Endothelial cell (in vitro differentiated cells): ENCODE measurements around the gene PSMB5. TPM values are rescaled to one million over a fixed set of nuclear protein-coding genes. Genes with fewer than 3 reads are reported as not detected.

Experiments used
- DNase-seq: peaks from one replicate; pipeline ENCODE4 v3.0.0; 2021; ENCODE audit warnings: low spot score
- H3K27ac Mint-ChIP-seq: one replicate; pipeline ENCODE4 v1.8.0; 2021; ENCODE audit warnings: mixed read lengths, inconsistent platforms; ENCODE audit not compliant: unreplicated experiment
- H3K27me3 Mint-ChIP-seq: one replicate; pipeline ENCODE4 v1.8.0; 2021; ENCODE audit warnings: mild to moderate bottlenecking, moderate library complexity, mixed read lengths, inconsistent platforms; ENCODE audit not compliant: unreplicated experiment
- H3K36me3 Mint-ChIP-seq: one replicate; pipeline ENCODE4 v1.8.0; 2021; ENCODE audit warnings: mild to moderate bottlenecking, low read depth, mixed read lengths, inconsistent platforms; ENCODE audit not compliant: unreplicated experiment
- H3K4me1 Mint-ChIP-seq: one replicate; pipeline ENCODE4 v1.8.0; 2021; ENCODE audit warnings: mild to moderate bottlenecking, mixed read lengths, inconsistent platforms; ENCODE audit not compliant: unreplicated experiment
- H3K4me3 Mint-ChIP-seq: one replicate; pipeline ENCODE4 v1.8.0; 2021; ENCODE audit warnings: mild to moderate bottlenecking, mixed read lengths, inconsistent platforms; ENCODE audit not compliant: unreplicated experiment
- H3K9me3 Mint-ChIP-seq: one replicate; pipeline ENCODE4 v1.8.0; 2021; ENCODE audit warnings: mixed read lengths, inconsistent platforms; ENCODE audit not compliant: unreplicated experiment
- CTCF ChIP-seq: fragments of 200-600 bp; sonication (generic); IDR thresholded peaks from one replicate; pipeline ENCODE4 v1.5.0; 2021; ENCODE audit warnings: antibody characterized with exemption; ENCODE audit not compliant: unreplicated experiment
- total RNA-seq: library from RNA; stranded (reverse); fragmentation: NEBNext Ultra II Directional; extraction: Animal tissue kit (Norgen Biotek cat#: 25700); gene quantifications from one replicate; pipeline ENCODE4 v1.2.1, GENCODE V29; 2021; ENCODE audit not compliant: unreplicated experiment

Gene PSMB5
- total RNA-seq, 1 donor from 2014 or later, result 177 TPM

- no peak for DNase-seq
Measured at GRCh38 chr14:23043754-23044153, 9.1 kb upstream of the PSMB5 start.

GRCh38 chr14:23043145-23043544 is 8.4 kb upstream of the PSMB5 start:
- Mint-ChIP-seq H3K27me3 (peaks cover 12% of the 10 kb centered on the region), H3K4me1 (peaks cover 42% of the 10 kb centered on the region), H3K36me3 (peaks cover 9% of the 10 kb centered on the region), H3K4me3 (peak overlapping the region; percentile 40), H3K27ac (no peak overlapping the region), H3K9me3 (no peaks in the 10 kb centered on the region)
- DNase-seq, result no peak
- no peak for TF ChIP-seq CTCF

More at GRCh38 chr14:23043754-23044153, 9.1 kb upstream of the PSMB5 start:
- H3K27me3 Mint-ChIP-seq, result peaks cover 15% of the 10 kb centered on the region
- peaks cover 42% of the 10 kb centered on the region for H3K4me1 Mint-ChIP-seq
- H3K36me3 Mint-ChIP-seq, result peaks cover 9% of the 10 kb centered on the region
- no peak for TF ChIP-seq CTCF
- H3K27ac Mint-ChIP-seq, result no peak overlapping the region
- H3K4me3 Mint-ChIP-seq, result no peak overlapping the region
- H3K9me3 Mint-ChIP-seq, result no peaks in the 10 kb centered on the region

GRCh38 chr14:23042162-23042965 is 7.7 kb upstream of the PSMB5 start, which contains the start of gene PSMB11:
TSS of gene PSMB11 (plus strand) at chr14:23042212. CDS start at chr14:23042226, 14 bp downstream.
- no peak for TF ChIP-seq CTCF
- no peak within 1 kb of the TSS for H3K27ac Mint-ChIP-seq
- H3K4me1 Mint-ChIP-seq, result peaks cover 38% of the 10 kb centered on the region
- H3K4me3 Mint-ChIP-seq, result no peak within 1 kb of the TSS
- H3K36me3 Mint-ChIP-seq, result peaks cover 6% of the 10 kb centered on the region
- DNase-seq, result no peak
- H3K9me3 Mint-ChIP-seq, result no peaks in the 10 kb centered on the region
- H3K27me3 Mint-ChIP-seq, result peaks cover 12% of the 10 kb centered on the region

- no peak overlapping the region for H3K27ac Mint-ChIP-seq
- H3K4me1 Mint-ChIP-seq, result peaks cover 32% of the 10 kb centered on the region
- H3K4me3 Mint-ChIP-seq, result no peak overlapping the region
- H3K9me3 Mint-ChIP-seq, result no peaks in the 10 kb centered on the region
- H3K27me3 Mint-ChIP-seq, result peaks cover 10% of the 10 kb centered on the region
- H3K36me3 Mint-ChIP-seq, result peaks cover 4% of the 10 kb centered on the region
- DNase-seq, result no peak
- TF ChIP-seq CTCF, result no peak
Measured at GRCh38 chr14:23041729-23042128, 7.0 kb upstream of the PSMB5 start.

- TF ChIP-seq CTCF, result no peak
- Mint-ChIP-seq H3K27ac (no peak overlapping the region), H3K4me1 (peaks cover 22% of the 10 kb centered on the region), H3K27me3 (peaks cover 7% of the 10 kb centered on the region), H3K4me3 (no peak overlapping the region), H3K9me3 (no peaks in the 10 kb centered on the region), H3K36me3 (peaks cover 4% of the 10 kb centered on the region)
- no peak for DNase-seq
Measured at GRCh38 chr14:23040100-23040499, 5.4 kb upstream of the PSMB5 start.
